Stimulated activated CD4-positive, alpha-beta T cell treated with anti-CD3 and anti-CD28 coated beads, Interleukin-15, amount 100 ng/mL, for 1 hour (primary cell): ENCODE data around the gene BEND7.
A peak's percentile ranks its signal among the peaks of the same experiment; 100 is the strongest.
"Not testable (repeated sequence)": the region's sequence is repeated elsewhere in the genome, so short reads cannot be mapped to it uniquely, and the experiment has no call there.

Source experiments
- DNase-seq, 2 donors: peaks; one replicate each; pipeline ENCODE4 v3.0.0-alpha.2; 2020; ENCODE audit warnings: low read depth in 1 of 2, low spot score in 1 of 2

The BEND7 gene

DNA sequence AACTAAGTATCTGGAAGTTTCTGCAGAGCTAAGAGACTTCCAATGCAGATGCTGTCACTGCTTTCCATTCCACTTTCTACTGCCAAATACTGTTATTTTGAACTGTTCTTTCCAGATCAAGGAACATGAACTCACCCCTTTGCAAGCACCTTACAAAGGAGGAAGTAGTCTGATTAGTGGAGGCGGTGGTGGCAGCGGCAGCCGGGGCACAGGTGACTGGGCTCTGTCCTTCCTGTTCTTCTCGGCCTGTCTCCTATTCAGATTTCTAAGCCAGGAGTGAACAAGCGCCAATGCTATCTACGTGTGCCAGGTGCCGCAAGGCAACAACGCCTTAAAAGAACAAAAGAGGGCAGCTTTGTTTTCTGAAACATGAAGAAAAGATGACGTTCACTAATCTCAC is 44.9 kb downstream of the BEND7 start:
- no peak for DNase-seq

DNA sequence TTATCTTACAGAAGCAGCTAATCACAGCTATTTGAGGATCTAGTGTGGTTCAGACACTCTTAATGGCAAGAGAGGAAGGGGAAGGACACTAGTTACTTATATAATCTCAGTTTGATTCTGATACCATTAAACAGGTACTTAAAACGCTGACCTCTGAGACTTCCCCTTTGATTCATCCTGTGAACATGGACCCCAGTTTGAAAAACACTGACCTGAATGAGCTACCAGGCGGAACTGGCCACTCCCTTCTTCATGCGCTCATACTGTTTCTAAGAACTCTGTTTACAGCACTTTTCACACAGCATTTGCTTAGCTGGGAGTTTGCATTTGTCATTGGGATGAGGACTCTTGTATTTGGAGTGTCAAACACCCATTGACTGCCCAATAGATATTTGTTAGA is 45.7 kb downstream of the BEND7 start:
- DNase-seq, result no peak

GRCh38 chr10:13481690-13482089 is 47.1 kb downstream of the BEND7 start:
- DNase-seq, result no peak

- DNase-seq, result no peak
Measured at GRCh38 chr10:13475124-13475523, 53.7 kb downstream of the BEND7 start.

DNA sequence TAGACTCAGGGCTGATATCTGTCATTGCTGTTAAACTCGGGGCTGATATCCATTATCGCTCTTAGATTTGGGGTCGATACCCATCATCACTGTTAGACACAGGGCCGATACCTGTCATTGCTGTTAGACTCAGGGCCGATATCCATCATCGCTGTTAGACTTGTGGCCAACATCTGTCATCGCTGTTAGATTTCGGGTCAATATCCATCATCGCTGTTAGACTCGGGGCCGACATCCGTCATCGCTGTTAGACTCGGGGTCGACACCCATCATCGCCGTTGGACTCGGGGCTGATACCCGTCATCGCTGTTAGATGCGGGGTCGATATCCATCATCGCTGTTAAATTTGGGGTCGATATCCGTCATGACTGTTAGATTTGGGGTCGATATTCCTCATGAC is 54.8 kb downstream of the BEND7 start:
- DNase-seq, result no peak

DNA sequence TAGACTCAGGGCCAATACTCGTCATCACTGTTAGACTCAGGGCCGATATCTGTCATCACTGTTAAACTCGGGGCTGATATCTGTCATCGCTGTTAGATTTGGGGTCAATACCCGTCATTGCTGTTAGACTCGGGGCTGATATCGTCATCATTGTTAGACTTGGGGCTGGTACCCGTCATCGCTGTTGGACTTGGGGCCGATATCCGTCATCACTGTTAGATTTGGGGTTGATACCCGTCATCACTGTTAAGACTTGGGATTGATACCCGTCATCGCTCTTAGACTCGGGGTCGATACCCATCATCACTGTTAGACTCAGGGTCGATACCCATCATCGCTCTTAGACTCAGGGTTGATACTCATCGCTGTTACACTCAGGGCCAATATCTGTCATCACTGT is 56.5 kb downstream of the BEND7 start:
- DNase-seq, result no peak

GRCh38 chr10:13470270-13470669 is 58.5 kb downstream of the BEND7 start:
- DNase-seq, result no peak

DNA sequence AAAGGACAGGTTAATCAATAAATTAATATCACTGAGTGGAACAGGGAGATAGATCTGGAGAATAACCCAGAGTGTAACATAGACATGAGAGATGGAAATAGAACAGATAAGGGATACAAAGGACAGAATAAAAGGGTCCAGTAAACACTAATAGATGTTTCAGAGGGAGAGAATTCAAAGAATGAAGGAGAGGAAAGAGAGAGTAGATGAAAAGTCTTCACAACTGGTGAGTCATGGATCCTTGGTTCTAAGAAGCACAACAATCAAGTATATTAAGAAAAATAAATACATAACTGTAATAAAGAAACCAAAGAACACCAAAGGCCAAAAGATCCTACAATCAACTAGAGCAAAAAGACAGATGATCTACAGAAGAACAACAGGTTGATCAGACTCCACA is 66.3 kb downstream of the BEND7 start:
- no peak for DNase-seq

- DNase-seq, result no peak
Measured at GRCh38 chr10:13458687-13459012, 70.2 kb downstream of the BEND7 start.

GRCh38 chr10:13457958-13458686 is 70.7 kb downstream of the BEND7 start:
- no peak for DNase-seq

- no peak for DNase-seq
Measured at GRCh38 chr10:13453896-13454295, 74.9 kb downstream of the BEND7 start.

GRCh38 chr10:13450069-13450468 is 78.7 kb downstream of the BEND7 start:
- no peak for DNase-seq

DNA sequence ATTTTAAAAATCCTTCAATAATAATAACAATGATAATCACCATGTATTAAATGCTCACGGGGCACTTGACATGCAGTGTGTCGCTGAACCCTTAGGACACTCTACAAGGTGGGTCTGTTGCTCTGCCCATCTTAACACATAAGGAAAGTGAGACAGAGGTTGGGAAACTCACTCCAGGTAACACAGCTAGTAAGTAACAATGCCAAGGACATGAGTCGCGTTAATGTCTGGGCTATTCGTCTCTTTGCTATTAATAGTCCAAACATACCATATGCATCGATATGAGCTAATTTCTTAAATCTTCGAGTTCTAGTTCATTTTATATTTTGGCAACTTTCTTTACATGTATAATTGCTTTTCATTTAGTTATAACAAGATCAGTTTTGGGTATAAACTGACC is 79.5 kb downstream of the BEND7 start:
- DNase-seq, result no peak

DNA sequence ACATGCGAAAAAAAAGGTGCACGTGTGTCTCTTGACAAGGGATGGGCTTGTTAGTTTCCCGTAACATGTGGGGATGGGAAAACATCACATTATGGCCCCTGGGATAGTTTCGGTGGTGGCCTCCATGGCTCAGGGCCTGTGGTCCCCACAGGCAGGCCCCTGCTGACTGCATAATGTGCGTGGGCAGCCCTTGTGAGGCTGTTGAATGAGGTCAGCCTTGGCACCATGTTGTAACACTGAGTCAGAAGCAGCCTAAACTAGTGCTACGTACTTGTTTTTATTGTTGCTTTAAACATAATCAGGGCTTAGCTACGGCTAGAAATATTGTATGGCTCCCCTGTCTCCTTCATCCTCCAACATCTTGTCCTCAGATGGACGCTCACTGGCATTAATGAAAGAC is 80.6 kb downstream of the BEND7 start:
- no peak for DNase-seq

DNA sequence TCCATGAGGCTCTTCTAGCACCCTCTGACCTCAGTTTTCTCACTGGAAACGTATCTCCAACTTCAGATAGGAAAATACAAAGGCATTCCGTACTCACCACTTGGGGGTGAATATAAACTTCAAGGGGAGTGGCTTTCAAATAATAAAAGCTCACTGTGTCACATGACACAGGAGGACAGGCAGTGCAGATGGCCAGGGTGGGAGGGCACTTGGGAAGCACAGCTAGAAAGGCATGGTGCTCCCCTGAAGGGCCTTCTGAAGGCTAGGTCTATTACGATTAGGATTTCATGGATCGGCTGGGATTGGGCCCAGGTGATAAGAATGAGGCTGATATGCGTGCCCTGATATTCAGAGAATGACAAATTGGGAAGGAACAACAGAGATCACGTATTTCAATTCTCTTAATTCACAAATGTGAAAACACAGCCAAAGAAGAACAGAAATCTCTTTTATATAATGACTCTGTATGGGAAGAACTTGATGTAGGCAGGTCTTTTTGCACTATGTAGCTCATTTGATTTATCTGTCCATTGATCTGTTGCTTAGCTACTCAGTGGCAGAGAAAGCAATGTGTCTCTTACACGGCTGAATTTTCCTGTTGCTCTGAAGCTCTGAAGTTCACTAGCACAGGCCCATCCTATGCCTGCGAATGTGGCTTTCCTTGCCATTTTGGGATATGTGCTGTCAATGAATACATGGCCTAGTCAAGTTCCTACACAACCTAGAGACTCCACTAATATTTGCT is 83.0 kb downstream of the BEND7 start:
- DNase-seq, result no peak

DNA sequence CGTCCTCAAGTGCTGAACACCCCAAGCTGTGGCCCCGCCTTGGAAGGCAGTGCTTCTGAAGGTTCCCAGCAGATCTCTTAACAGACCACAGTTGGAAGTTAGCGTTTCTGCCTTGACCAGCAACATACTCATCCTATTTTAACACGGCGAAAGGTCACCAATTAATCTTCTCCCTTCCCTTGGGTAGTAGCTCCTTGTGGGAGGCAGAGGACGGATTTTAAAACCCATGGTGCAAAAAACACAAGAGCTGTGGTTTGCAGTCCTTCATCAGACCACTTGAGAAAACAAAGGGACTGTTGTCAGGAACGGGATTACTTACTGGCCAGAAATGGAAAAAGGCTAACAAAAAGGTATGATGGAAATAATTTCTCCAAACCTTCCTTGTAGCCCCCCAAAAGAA is 87.3 kb downstream of the BEND7 start:
- no peak for DNase-seq

DNA sequence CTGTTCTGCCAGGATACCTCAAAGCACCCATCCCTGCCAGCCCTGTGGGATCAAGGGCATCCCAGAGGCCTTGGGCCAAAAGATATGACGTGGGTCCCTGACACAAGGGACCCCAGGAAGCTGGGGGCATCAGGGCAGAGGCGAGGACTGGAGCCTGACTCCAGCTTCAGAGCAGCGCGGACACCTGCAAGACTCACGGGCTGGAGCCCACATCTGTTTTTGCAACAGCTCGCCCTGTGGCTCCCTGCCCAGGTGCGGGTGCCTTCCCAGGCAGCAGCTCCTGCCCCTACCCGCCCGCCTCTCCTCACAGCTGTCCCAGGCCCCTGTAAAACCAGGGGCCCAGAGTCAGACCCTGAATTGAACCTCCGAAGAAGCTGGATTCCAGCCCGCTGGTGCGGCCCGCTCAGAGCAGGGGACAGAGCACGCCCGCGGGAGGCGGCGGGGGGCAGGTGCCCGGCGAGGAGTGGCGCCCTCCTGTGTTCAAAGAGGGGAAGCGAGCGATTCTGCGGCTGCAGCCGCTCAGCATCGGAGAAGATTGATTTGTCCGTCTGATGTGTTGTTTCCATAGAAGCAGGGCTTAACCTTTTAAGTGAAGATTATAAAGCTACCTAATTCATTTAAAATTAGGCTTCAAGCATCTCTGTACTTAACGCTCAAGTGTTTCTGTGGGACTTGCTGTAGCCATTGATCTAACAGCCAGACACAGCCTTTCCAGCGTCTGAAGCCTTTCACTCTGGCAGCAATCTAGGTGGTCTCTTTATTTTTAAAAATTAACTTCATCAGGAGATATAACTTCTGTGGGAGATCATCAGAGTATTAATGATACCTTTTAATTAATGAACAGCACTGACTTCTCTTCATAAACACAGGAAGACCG is 88.4 kb downstream of the BEND7 start:
- DNase-seq, result peak; percentile 22 to 50

- no peak for DNase-seq
Measured at GRCh38 chr10:13439313-13440184, 89.3 kb downstream of the BEND7 start.

GRCh38 chr10:13437026-13437555 is 91.7 kb downstream of the BEND7 start:
- no peak for DNase-seq

GRCh38 chr10:13427943-13428342 is 100.9 kb downstream of the BEND7 start:
- not testable (repeated sequence) for DNase-seq

DNA sequence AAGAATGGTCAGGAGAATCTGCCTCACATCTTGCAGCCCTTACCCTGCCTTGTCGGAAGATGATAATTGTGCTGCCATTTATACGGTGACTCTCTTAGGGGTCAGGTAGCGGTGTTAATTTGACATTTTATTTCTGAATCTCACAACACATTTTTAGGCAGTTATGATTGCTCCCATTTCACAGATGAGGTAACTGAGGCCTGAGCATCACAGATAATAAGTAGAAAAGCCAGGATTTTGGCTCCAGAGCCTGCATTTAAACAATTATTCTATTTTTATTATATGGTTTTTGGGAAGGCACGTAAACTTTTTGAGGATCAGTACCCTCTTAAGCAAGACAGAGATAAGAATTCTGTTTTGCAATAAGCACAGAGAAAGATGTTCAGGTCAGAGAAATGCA is 103.4 kb downstream of the BEND7 start:
- no peak for DNase-seq
